AG20443 (cell line): Measurements from ENCODE around the gene NFKB2.
A peak's percentile ranks its signal among the peaks of the same experiment; 100 is the strongest.

Source experiments
- DNase-seq: peaks from one replicate; pipeline ENCODE4 v3.0.0; 2012; ENCODE audit warnings: low spot score, mixed read lengths

The NFKB2 gene

GRCh38 chr10:102408728-102409603 is 13.5 kb downstream of the NFKB2 start:
- peak; percentile 57 for DNase-seq

DNA sequence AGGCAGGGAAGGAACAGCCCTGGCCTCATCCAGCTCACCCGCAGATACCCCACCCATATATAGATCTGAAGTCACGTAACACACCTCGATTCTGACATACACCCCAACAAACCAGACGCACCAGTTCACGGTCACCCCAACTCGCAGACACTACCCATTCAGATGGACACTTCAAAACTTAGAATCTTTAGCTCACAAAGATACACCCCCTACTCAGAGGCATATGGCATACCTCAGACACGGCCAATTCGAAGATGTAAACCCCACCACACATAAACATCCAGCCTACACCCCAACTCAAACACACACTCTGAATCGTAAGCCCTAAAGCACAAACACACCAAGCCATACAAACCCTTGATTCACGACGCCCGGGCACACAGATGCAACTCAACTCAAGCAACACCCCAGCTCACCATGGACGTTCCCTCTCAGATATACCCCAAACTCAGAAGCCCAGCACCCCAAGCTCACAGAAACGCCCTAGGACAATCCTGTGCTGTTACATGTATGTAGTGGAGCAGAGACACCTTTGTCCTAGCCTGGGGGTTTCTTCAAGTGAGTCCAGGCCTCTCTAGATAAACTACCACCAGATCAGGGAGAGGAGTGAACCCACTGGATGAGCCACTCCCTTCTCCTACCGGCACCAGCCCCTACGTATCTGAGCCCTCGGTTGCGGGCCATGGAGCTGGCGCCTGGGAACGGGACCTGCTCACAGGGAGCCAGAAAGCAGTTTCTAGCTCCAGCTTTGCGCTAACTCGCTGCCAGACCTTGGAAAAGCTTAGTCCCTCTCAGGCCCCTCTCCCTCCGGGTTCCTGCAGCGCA is 14.3 kb downstream of the NFKB2 start:
- DNase-seq = no peak

- DNase-seq = no peak
Observed at GRCh38 chr10:102410429-102411073, 15.0 kb downstream of the NFKB2 start.

DNA sequence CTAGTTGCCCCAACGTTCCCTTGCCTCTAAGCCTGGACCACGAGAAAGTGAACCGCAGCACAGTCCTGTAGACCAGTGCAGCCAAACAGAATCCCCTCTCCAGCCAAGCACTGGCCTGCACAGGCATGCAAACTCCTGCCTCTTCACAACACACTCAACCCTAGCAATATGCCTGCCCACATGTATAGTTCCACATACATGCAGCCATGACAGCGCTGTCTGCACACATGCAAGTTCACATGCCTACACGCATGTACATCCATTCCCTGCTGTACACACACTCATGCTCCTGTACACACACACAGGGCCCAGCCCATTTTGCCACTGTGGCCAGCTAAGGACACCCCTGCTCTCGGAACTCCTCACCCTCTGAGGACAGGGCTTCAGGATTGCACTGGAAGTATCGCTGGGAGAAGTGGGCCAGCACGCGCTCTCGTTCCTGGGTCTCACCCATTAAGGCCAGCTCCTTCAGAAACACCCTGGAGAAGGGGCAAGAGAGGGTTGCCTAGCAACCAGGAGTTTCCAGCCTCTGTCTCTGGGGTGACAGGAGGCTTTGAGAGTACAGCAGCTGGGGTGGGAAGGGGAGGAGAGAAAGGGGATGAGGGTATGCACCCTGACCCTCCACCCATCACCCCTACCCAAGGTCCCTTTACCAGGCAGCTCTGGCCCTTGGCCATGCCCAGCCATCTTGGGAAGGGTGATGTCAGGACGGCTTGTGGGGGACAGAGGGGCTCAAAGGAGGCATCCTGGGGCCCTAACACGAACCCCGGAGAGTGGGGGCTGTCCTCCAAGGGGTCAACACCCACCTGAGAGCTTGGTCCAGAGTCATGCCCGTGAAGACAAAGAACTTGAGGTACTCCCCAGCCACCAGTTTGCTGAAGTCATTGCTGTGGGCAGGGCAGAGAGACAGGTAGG is 16.1 kb downstream of the NFKB2 start:
- no peak for DNase-seq

GRCh38 chr10:102412293-102412692 is 16.8 kb downstream of the NFKB2 start:
- DNase-seq = no peak

GRCh38 chr10:102413053-102413705 is 17.7 kb downstream of the NFKB2 start:
- no peak for DNase-seq

DNA sequence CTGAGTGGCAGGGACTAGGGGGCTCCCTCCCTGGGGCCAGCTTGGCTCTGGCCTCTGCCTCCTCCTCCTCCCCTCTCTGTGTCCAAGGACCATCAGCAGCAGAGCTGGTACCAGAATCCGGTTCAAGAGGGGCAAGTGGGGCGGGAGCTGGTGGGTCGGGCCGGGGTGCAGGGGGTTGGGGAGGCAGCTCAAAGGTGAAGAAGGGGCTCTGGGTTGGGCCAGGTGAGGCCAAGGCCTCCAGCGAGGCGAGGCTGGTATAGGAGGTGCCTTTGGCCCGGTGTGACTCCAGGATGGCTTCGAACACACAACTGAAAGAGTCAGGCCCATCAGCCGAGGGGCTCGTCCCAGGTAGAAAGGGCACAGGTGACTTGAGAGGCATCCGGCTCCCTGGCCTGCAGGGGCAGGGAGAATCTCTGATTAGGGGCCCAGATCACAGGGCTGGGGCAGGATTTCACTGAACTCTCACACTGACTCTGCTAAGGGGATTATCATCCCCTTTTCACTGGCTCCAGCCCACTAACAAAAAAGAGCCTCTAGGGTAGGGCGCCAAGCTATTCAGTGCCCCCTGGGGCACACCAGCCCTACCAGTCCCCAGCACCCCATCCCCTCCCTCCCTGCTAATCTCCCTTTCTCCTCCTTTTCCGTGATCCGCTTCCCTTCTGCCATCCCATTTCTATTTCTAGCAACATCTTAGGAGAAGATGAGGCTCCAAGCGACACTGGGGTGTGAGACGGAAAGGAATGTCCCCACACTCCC is 18.5 kb downstream of the NFKB2 start:
- DNase-seq = no peak

- DNase-seq = no peak
Observed at GRCh38 chr10:102414749-102415148, 19.2 kb downstream of the NFKB2 start.

GRCh38 chr10:102416283-102416682 is 20.8 kb downstream of the NFKB2 start:
- DNase-seq = no peak

DNA sequence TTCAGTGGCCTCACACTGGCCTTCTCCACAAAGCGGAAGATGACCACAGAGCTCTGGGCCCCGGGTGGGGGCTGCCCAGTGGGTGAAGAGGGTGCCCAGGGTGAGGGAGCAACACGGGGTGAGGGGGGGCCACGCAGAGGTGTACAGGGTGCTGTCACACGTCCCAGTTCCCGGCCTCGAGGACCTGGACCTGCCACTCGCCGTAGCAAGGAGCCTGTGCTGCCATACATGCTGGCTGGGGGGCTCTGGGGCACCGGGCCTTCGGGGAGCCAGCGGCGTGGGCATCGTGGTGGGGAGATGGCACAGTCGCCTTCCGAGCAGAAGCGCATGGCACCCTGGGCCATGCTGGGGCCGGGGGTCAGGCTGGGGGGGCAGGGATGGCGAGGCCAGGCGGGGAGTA is 21.2 kb downstream of the NFKB2 start:
- no peak for DNase-seq

- no peak for DNase-seq
Observed at GRCh38 chr10:102418622-102419268, 23.2 kb downstream of the NFKB2 start, which contains the start of gene PSD. Gene PSD (minus strand): TSS chr10:102418785. CDS start chr10:102417038, 1,747 bp downstream.

DNA sequence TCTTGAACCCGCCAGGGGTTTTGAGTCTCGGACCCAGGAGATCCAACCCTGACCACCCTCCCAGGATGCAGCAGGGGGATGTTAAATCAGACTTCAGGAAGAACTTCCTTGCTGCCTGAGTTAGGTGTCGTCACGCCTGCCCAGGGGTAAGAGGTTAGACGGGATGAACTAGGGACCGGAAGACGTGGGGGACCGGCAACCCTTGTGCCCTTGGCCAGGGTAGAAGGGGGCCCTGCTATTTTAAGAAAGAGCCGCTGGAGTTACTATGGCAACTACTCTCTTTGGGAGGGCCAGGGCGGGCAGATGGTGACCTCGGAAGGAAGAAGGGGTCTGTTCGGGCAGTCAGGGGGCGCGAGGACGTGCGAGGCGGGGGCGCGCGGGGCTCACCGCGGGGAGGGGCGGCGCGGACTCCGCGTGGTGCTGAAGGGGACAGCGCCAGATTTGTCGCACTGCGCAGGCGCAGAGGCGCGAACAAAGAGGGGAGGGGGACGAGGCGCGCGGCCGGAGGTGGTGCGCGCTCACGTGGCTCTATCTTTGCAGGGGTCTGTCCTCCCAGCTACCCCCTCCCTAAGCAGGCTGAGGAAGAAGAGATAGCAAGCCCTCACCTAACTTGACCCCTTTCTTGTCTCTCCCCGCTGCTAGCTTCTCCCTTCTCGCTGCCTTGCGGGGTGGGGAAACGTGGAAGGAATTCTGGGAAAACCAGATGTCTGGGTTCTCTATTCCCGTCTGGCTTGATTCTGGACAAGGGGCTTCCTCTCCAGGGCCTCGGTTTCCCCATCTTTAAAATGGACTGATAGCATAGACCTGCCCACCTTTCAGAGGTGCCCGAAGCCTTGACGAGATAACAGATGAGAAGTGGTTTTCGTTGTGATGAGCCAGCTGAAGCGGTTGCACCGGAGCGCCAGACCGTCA is 24.0 kb downstream of the NFKB2 start:
- peak; percentile 83 for DNase-seq

GRCh38 chr10:102420181-102420713 is 24.7 kb downstream of the NFKB2 start:
- DNase-seq = no peak

DNA sequence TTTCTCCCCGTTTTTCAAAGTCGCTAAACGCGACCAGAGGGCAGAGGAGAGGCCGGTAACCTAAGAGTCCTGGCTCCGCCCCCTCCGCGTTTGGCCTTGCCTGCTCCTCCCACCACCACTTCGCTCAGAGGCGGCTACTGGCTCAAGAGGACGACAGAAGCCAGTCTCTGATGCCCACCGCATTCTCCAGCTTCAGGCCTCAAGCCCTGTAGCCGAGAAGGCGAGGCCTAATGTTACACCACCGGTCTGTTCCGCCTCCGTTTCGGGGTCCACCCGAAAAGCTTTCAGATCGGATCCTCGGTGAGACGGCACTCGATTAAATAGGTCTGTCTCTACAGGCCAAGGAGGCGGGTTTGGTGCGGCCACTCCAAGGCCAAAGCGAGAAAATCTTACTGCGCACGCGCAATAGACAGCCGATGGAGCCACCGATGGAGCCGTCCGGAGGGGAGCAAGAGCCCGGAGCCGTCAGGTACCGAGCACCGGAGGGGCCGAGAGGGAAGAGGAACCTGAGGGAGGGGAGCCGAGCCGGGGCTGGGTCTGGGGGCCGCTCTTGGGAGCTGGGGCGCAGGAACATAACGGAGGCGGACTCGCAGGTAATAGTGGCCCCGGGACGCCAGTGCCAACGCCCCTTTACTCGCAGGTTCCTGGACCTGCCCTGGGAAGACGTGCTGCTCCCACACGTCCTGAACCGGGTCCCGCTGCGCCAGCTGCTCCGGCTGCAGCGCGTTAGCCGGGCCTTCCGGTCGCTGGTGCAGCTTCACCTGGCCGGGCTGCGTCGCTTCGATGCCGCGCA is 25.4 kb downstream of the NFKB2 start, which contains the start of gene FBXL15:
TSS of gene FBXL15 (plus strand) at position 123 of the 793 bp plus-strand sequence. CDS start at position 417, 294 bp downstream.
- peak; percentile 98 for DNase-seq

- DNase-seq = no peak
Observed at GRCh38 chr10:102421507-102421756, 25.9 kb downstream of the NFKB2 start.

DNA sequence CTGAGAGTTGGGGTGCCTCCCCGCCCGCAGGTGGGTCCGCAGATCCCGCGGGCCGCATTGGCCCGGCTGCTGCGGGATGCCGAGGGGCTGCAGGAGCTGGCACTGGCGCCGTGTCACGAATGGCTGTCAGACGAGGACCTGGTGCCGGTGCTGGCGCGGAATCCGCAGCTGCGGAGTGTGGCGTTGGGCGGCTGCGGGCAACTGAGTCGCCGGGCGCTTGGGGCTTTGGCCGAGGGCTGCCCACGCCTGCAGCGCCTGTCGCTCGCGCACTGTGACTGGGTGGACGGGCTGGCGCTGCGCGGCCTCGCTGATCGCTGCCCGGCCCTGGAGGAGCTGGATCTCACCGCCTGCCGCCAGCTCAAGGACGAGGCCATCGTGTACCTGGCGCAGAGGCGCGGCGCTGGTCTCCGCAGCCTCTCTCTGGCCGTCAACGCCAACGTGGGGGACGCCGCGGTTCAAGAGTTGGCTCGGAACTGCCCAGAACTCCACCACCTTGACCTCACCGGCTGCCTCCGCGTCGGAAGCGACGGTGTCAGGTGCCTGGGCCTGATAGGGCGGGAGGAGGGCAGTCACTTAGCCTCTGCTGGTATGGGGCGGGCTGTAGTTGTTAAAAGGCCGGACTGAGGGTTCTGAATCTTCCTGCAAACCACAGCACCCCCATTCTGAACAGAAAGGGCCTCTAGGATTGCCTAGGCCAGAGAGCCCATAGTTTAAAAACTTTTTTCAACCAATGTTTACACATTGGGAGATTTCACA is 26.4 kb downstream of the NFKB2 start:
- DNase-seq = no peak
